ENCODE measurements around the gene SPSB2.

The SPSB2 gene

GRCh38 chr12:6824901-6825381 is 48.2 kb downstream of the SPSB2 start:
- no peak for DNase-seq (ENCODE audit: low read depth, low spot score)
- no peak overlapping the region for H3K4me3 ChIP-seq (ENCODE audit: low read length)

- H3K4me3 ChIP-seq (ENCODE audit: low read length) = no peak overlapping the region
- DNase-seq (ENCODE audit: low read depth, low spot score) = no peak
Observed at GRCh38 chr12:6824085-6824775, 48.9 kb downstream of the SPSB2 start.

DNA sequence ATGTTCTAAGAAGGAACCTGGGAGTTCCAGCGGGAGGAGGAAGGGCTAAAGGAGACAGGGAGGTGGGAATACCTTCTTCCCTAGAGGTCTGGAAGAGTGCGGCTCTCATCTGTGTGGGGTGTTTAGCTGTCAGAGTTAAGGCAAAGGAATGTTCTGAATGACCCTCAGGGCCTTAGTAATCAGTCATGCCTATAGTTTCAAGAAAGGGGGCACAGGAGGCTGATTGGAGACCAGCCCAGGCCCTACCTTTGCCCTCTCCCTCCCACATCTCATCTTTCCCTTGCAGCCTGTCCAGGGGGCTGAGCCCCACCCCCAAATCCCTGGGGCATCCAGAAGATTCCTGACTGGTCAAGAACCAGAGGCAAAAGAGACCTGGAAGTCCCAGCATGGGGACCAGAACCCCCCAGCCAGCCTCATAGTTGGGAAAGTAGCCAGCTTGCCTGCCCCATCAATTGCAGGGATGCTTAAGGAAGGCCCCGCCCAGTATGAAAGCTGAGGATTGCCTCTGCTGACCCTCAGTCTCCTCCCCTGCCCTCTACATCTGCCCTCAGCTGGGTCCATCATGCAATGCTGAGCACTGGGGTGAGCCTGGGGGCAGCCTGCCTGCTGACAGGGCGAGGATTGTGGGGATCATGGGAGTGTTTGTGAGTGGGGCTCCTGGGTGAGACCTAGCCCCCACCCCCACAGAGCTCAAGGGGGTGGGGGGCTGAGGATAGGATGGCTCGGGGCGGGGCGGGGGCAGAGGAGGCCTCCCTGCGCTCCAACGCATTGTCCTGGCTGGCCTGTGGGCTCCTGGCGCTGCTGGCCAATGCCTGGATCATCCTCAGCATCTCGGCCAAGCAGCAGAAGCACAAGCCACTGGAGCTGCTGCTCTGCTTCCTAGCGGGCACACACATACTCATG is 49.7 kb downstream of the SPSB2 start:
- H3K4me3 ChIP-seq (ENCODE audit: low read length) = no peak overlapping the region
- no peak for DNase-seq (ENCODE audit: low read depth, low spot score)

DNA sequence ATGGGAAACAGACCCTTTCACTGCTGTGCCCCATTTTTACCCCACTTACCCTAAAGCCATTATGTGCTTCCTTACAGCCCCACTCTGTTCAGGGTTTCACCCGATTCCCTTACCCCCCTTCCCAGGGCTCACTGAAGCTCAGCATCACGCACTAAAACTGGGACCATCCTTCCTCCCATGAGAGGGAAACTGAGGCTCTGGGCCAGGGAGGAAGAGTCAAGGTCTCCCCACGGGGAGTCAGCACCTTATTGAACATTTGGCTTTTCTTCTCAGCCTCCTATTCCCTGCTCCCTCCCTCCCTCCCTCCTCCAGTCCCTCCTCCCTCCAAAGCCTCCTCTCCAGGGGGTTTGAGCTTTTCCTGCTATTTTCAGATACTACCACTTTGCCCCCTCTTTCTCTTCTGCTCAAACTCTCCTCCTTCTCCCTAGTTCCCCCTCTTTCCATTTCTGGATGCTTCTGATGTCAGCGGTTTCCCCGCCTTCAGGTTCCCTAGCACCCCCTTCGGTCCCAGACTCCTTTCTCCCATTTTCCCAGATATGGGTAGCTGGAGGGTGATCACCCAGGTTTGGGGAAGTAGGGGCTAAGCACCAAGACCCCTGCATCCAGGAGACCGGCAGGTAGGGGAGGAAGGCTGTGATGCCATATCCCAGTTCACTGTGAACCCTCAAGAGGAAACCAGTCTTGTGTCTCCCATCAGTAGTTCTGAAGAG is 50.5 kb downstream of the SPSB2 start:
- H3K4me3 ChIP-seq (ENCODE audit: low read length) = no peak overlapping the region
- no peak for DNase-seq (ENCODE audit: low read depth, low spot score)

DNA sequence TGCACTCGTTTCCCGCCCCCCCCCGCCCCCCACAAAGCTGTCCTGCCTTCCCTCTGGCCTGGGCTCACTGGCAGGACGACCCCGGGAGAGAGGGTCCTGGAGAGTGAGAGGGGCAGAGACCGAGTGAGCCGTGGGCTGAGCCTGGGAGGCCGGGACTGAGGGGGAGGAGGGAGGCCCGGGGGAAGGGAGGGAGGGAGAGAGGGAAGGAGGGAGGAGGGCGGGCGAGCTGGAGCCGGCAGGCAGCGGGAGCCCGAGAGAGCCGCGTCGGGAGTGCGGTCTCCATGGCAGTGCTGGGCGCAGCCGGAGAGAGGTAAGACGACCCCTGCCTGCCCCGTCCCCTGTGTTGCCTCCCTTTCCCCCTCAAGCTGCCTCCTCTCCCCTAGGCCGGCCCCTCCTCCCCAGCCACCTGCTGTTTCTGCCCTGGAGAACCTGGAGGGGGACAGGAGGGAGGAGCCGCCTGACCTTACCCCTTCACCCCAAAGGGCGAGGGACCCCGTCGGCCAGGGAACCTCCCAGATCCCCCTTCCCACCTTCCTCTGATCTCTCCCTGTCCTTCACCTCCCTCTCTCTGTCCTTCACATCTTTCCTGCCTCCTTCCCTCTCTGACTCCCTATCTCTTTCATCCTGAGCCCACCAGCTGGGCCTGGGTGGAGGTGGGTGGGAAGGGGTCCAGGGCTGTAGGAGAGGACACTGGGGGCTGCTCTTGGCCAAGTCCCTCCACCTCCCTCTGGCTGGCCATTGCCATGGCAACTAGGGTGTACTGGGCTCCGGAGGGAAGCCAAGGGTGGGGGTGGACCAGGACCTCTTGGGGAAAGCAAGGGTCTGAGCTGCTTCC is 51.3 kb downstream of the SPSB2 start, which contains the start of gene GPR162:
Gene GPR162 (plus strand): TSS at position 231 of the 835 bp plus-strand sequence. CDS start 2,078 bp downstream, outside the sequence.
- peak within 1 kb of the TSS; percentile 42 for H3K4me3 ChIP-seq (ENCODE audit: low read length)
- no peak for DNase-seq (ENCODE audit: low read depth, low spot score)

Data from Jurkat, Clone E6-1 (cell line).